Measurements from ENCODE around the gene NPPC.

The NPPC gene

GRCh38 chr2:231968820-231969219 lies 42.6 kb upstream of the NPPC start:
- Histone ChIP-seq H3K27me3 (ENCODE audit: insufficient read depth, low read length) (no peaks in the 10 kb centered on the region), H3K4me2 (ENCODE audit: low read length) (no peak overlapping the region), H3K4me1 (ENCODE audit: insufficient read depth, low read length, severe bottlenecking) (peaks cover 12% of the 10 kb centered on the region), H3K9ac (ENCODE audit: low read length) (no peak overlapping the region), H3F3A (ENCODE audit: insufficient read depth, low read length) (no peaks in the 10 kb centered on the region), H3K79me2 (ENCODE audit: insufficient read depth, low read length) (peaks cover 7% of the 10 kb centered on the region; the same call in 1 of the 2 replicates), H4K20me1 (ENCODE audit: insufficient read depth, low read length) (no peaks in the 10 kb centered on the region), H2AFZ (ENCODE audit: low read length) (no peak overlapping the region), H3K27ac (ENCODE audit: low read depth, low read length, poor library complexity, severe bottlenecking) (no peak overlapping the region), H3K36me3 (ENCODE audit: insufficient read depth, low read length) (0 out of 2 replicates have a peak, but pooled peaks cover 5% of the 10 kb centered on the region), H3K9me3 (ENCODE audit: low read length) (peaks cover 10% of the 10 kb centered on the region; the same call in 1 of the 2 replicates), H3K9me2 (ENCODE audit: low read depth, low read length) (no peaks in the 10 kb centered on the region), H3K4me3 (ENCODE audit: low read depth, low read length, poor library complexity, severe bottlenecking) (no peak overlapping the region)
- no peak for TF ChIP-seq EZH2 (IDR thresholded peaks at IDR 0.05; ENCODE audit: borderline replicate concordance, low read length)
- TF ChIP-seq CTCF (IDR thresholded peaks at IDR 0.05; ENCODE audit: low read length) = no peak

- peaks cover 7% of the 10 kb centered on the region; the same call in 1 of the 2 replicates for H3K79me2 ChIP-seq (ENCODE audit: insufficient read depth, low read length)
Observed at GRCh38 chr2:231966886-231967285, 40.7 kb upstream of the NPPC start.

GRCh38 chr2:231965102-231965501 lies 38.9 kb upstream of the NPPC start:
- Histone ChIP-seq H3K79me2 (ENCODE audit: insufficient read depth, low read length) (peaks cover 7% of the 10 kb centered on the region; the same call in 1 of the 2 replicates), H3K9me3 (ENCODE audit: low read length) (peaks cover 9% of the 10 kb centered on the region; the same call in 1 of the 2 replicates), H3K27ac (ENCODE audit: low read depth, low read length, poor library complexity, severe bottlenecking) (no peak overlapping the region), H3K36me3 (ENCODE audit: insufficient read depth, low read length) (0 out of 2 replicates have a peak, but pooled peaks cover 5% of the 10 kb centered on the region), H3K9ac (ENCODE audit: low read length) (no peak overlapping the region), H4K20me1 (ENCODE audit: insufficient read depth, low read length) (no peaks in the 10 kb centered on the region), H3K9me2 (ENCODE audit: low read depth, low read length) (no peaks in the 10 kb centered on the region), H3K4me3 (ENCODE audit: low read depth, low read length, poor library complexity, severe bottlenecking) (no peak overlapping the region), H3K4me1 (ENCODE audit: insufficient read depth, low read length, severe bottlenecking) (peaks cover 24% of the 10 kb centered on the region), H3K4me2 (ENCODE audit: low read length) (no peak overlapping the region), H3K27me3 (ENCODE audit: insufficient read depth, low read length) (no peaks in the 10 kb centered on the region), H3F3A (ENCODE audit: insufficient read depth, low read length) (no peaks in the 10 kb centered on the region), H2AFZ (ENCODE audit: low read length) (no peak overlapping the region)
- TF ChIP-seq CTCF (IDR thresholded peaks at IDR 0.05; ENCODE audit: low read length) (no peak), EZH2 (IDR thresholded peaks at IDR 0.05; ENCODE audit: borderline replicate concordance, low read length) (no peak)

More at GRCh38 chr2:231966886-231967285, 40.7 kb upstream of the NPPC start:
- H3K27me3 ChIP-seq (ENCODE audit: insufficient read depth, low read length) = no peaks in the 10 kb centered on the region
- no peaks in the 10 kb centered on the region for H3F3A ChIP-seq (ENCODE audit: insufficient read depth, low read length)
- H4K20me1 ChIP-seq (ENCODE audit: insufficient read depth, low read length) = no peaks in the 10 kb centered on the region
- no peak overlapping the region for H3K4me3 ChIP-seq (ENCODE audit: low read depth, low read length, poor library complexity, severe bottlenecking)
- H3K4me2 ChIP-seq (ENCODE audit: low read length) = no peak overlapping the region
- H3K9me2 ChIP-seq (ENCODE audit: low read depth, low read length) = no peaks in the 10 kb centered on the region
- peaks cover 10% of the 10 kb centered on the region; the same call in 1 of the 2 replicates for H3K9me3 ChIP-seq (ENCODE audit: low read length)
- no peak overlapping the region for H2AFZ ChIP-seq (ENCODE audit: low read length)
- H3K27ac ChIP-seq (ENCODE audit: low read depth, low read length, poor library complexity, severe bottlenecking) = no peak overlapping the region
- H3K36me3 ChIP-seq (ENCODE audit: insufficient read depth, low read length) = 0 out of 2 replicates have a peak, but pooled peaks cover 5% of the 10 kb centered on the region
- H3K9ac ChIP-seq (ENCODE audit: low read length) = no peak overlapping the region
- peaks cover 17% of the 10 kb centered on the region for H3K4me1 ChIP-seq (ENCODE audit: insufficient read depth, low read length, severe bottlenecking)
- TF ChIP-seq EZH2 (IDR thresholded peaks at IDR 0.05; ENCODE audit: borderline replicate concordance, low read length) (no peak), CTCF (IDR thresholded peaks at IDR 0.05; ENCODE audit: low read length) (no peak)

Measured in OCI-LY1 (cell line).